GM12801 (cell line): Measurements from ENCODE around the gene AP4B1.

Source experiments
- CTCF ChIP-seq: IDR thresholded peaks from one replicate; pipeline ENCODE4 v1.5.1; 2011; ENCODE audit warnings: control low read depth; ENCODE audit not compliant: insufficient read length; ENCODE audit errors: extremely low read depth

AP4B1 gene

GRCh38 chr1:113899111-113899510, 5.5 kb downstream of the AP4B1 start:
- TF ChIP-seq CTCF: no peak

- no peak for TF ChIP-seq CTCF
Observed at GRCh38 chr1:113898241-113898814, 6.3 kb downstream of the AP4B1 start.

GRCh38 chr1:113895961-113896360, 8.6 kb downstream of the AP4B1 start:
- no peak for TF ChIP-seq CTCF

- TF ChIP-seq CTCF: no peak
Observed at GRCh38 chr1:113895098-113895497, 9.5 kb downstream of the AP4B1 start.

GRCh38 chr1:113893267-113893666, 11.3 kb downstream of the AP4B1 start:
- TF ChIP-seq CTCF: no peak

- TF ChIP-seq CTCF: no peak
Observed at GRCh38 chr1:113891631-113892220, 12.9 kb downstream of the AP4B1 start.

- TF ChIP-seq CTCF: no peak
Observed at GRCh38 chr1:113890816-113891215, 13.8 kb downstream of the AP4B1 start.
